CD4-positive, alpha-beta T cell (primary cell): ENCODE measurements around the gene STOML3. TPM values are rescaled to one million over a fixed set of nuclear protein-coding genes. Genes with fewer than 3 reads are reported as not detected.

Source experiments
- ATAC-seq: fragments of 200-7000 bp; cut with Tn5 transposase; one replicate; pipeline ENCODE4 v1.10.0; 2022; ENCODE audit warnings: mild to moderate bottlenecking; ENCODE audit not compliant: poor library complexity
- CTCF ChIA-PET: fragments of 350-600 bp; sonication (Branson Sonifier 250); formaldehyde crosslinking; loops from one replicate; lab custom pipeline; 2021; ENCODE audit warnings: antibody characterized with exemption, inconsistent platforms; lab: Charles Lee
- POLR2A ChIA-PET: fragments of 350-600 bp; sonication (Branson Sonifier 250); formaldehyde crosslinking; loops from one replicate; lab custom pipeline; 2021; ENCODE audit warnings: antibody characterized with exemption, inconsistent platforms; lab: Charles Lee
- DNase-seq, 14 experiments: peaks; one replicate each; pipeline ENCODE4 v3.0.0-alpha.2; 2013 to 2020; ENCODE audit warnings: mixed read lengths in 2 of 14
- H3K27ac ChIP-seq, 2 donors: one replicate each; pipeline versions ENCODE4 v1.5.1 to v1.7.0; 2013; ENCODE audit warnings: low read length in 2 of 2, low read depth in 1 of 2, mild to moderate bottlenecking in 1 of 2
- H3K27me3 ChIP-seq, 2 experiments: 1 replicate in 1 of 2; 2 replicates in 1 of 2; pipeline versions ENCODE4 v1.6.1 to v1.7.0; 2013; ENCODE audit warnings: low read length in 2 of 2, control low read depth in 1 of 2, mild to moderate bottlenecking in 1 of 2, moderate library complexity in 1 of 2; ENCODE audit not compliant: insufficient read depth in 2 of 2, control insufficient read depth in 1 of 2
- H3K36me3 ChIP-seq: one replicate; pipeline ENCODE4 v1.6.1; 2013; ENCODE audit warnings: low read length, control low read depth; ENCODE audit not compliant: insufficient read depth
- H3K4me1 ChIP-seq: one replicate; pipeline ENCODE4 v1.6.1; 2013; ENCODE audit warnings: low read length, control low read depth; ENCODE audit not compliant: insufficient read depth
- H3K4me3 ChIP-seq: one replicate; pipeline ENCODE4 v1.5.1; 2013; ENCODE audit warnings: mild to moderate bottlenecking, low read length, moderate library complexity
- H3K9me3 ChIP-seq, 2 experiments: 1 replicate in 1 of 2; 2 replicates in 1 of 2; pipeline versions ENCODE4 v1.6.1 to v1.7.0; 2013; ENCODE audit warnings: low read length in 2 of 2, mild to moderate bottlenecking in 2 of 2, control low read depth in 1 of 2, moderate library complexity in 1 of 2; ENCODE audit not compliant: control insufficient read depth in 1 of 2, insufficient read depth in 1 of 2
- H3K27ac Mint-ChIP-seq: one replicate; pipeline ENCODE4 v1.8.0; 2020; ENCODE audit warnings: mixed read lengths
- H3K27me3 Mint-ChIP-seq: one replicate; pipeline ENCODE4 v1.8.0; 2021; ENCODE audit warnings: mixed read lengths
- H3K36me3 Mint-ChIP-seq: one replicate; pipeline ENCODE4 v1.8.0; 2021; ENCODE audit warnings: low read depth, mixed read lengths
- H3K4me1 Mint-ChIP-seq: one replicate; pipeline ENCODE4 v1.8.0; 2021; ENCODE audit warnings: low read depth, mixed read lengths
- H3K4me3 Mint-ChIP-seq: one replicate; pipeline ENCODE4 v1.8.0; 2020; ENCODE audit warnings: mild to moderate bottlenecking, mixed read lengths
- H3K9me3 Mint-ChIP-seq: one replicate; pipeline ENCODE4 v1.8.0; 2020; ENCODE audit warnings: mixed read lengths
- CTCF ChIP-seq: fragments of 200-600 bp; IDR thresholded peaks from one replicate; pipeline ENCODE4 v1.8.0; 2022; ENCODE audit warnings: antibody characterized with exemption, mild to moderate bottlenecking
- intact Hi-C, 2 experiments: fragments of 100-400 bp; cut with DNase I in 1 of 2; cut with micrococcal nuclease in 1 of 2; formaldehyde crosslinking; loops; one replicate each; pipeline versions ENCODE4 v1.15.1 to v1.9.0; 2023 to 2025; cut with DNase I, micrococcal nuclease
- total RNA-seq, 174 experiments: library from RNA in 2 of 174; stranded (reverse) in 2 of 174; gene quantifications; one replicate each; pipeline ENCODE4 v1.2.3 and lab custom pipeline; 2021 to 2026

The STOML3 gene
- total RNA-seq, 2 experiments from 2014 or later: not detected

GRCh38 chr13:39023761-39024160 lies 33.1 kb upstream of the STOML3 start:
- DNase-seq: no peak
- Histone ChIP-seq H3K27ac (no peak overlapping the region), H3K9me3 (no peaks in the 10 kb centered on the region), H3K4me3 (no peak overlapping the region), H3K4me1 (no peaks in the 10 kb centered on the region), H3K27me3 (no peaks in the 10 kb centered on the region), H3K36me3 (peaks cover 76% of the 10 kb centered on the region)
- Mint-ChIP-seq H3K27ac (no peak overlapping the region), H3K4me3 (no peak overlapping the region), H3K9me3 (no peaks in the 10 kb centered on the region), H3K36me3 (peaks cover 86% of the 10 kb centered on the region), H3K4me1 (no peaks in the 10 kb centered on the region), H3K27me3 (no peaks in the 10 kb centered on the region)
- no peak for ATAC-seq
- intact Hi-C loops: no loop called here
- TF ChIP-seq CTCF: no peak
- CTCF ChIA-PET: interaction anchor here (0.6 kb wide), 1 partner anchor 358 kb away, joined by 3 read pairs; no protein-coding TSS in a partner anchor
- POLR2A ChIA-PET: no interaction called here

- no peak for DNase-seq
- Histone ChIP-seq H3K27me3 (no peaks in the 10 kb centered on the region), H3K36me3 (peaks cover 72% of the 10 kb centered on the region), H3K4me1 (no peaks in the 10 kb centered on the region), H3K27ac (no peak overlapping the region), H3K9me3 (no peaks in the 10 kb centered on the region), H3K4me3 (no peak overlapping the region)
- H3K4me1 Mint-ChIP-seq: no peaks in the 10 kb centered on the region
- no peak overlapping the region for H3K4me3 Mint-ChIP-seq
- no peaks in the 10 kb centered on the region for H3K27me3 Mint-ChIP-seq
- TF ChIP-seq CTCF: no peak
- intact Hi-C loops: no loop called here
- ChIA-PET CTCF (interaction anchor here (0.6 kb wide), 1 partner anchor 358 kb away, joined by 3 read pairs; no protein-coding TSS in a partner anchor), POLR2A (no interaction called here)
- no peaks in the 10 kb centered on the region for H3K9me3 Mint-ChIP-seq
- no peak overlapping the region for H3K27ac Mint-ChIP-seq
- ATAC-seq: no peak
- peaks cover 91% of the 10 kb centered on the region for H3K36me3 Mint-ChIP-seq
Measured at GRCh38 chr13:39023316-39023715, 32.7 kb upstream of the STOML3 start.

GRCh38 chr13:39020853-39021462 lies 30.3 kb upstream of the STOML3 start:
- CTCF ChIA-PET: no interaction called here

More at GRCh38 chr13:39020853-39021462, 30.3 kb upstream of the STOML3 start:
- peaks cover 88% of the 10 kb centered on the region for H3K36me3 Mint-ChIP-seq
- intact Hi-C loops: no loop called here
- H3K4me3 Mint-ChIP-seq: no peak overlapping the region
- POLR2A ChIA-PET: no interaction called here
- H3K9me3 Mint-ChIP-seq: no peaks in the 10 kb centered on the region
- Histone ChIP-seq H3K27ac (no peak overlapping the region), H3K36me3 (peaks cover 72% of the 10 kb centered on the region), H3K4me3 (no peak overlapping the region), H3K9me3 (no peaks in the 10 kb centered on the region), H3K27me3 (no peaks in the 10 kb centered on the region), H3K4me1 (no peaks in the 10 kb centered on the region)
- H3K4me1 Mint-ChIP-seq: no peaks in the 10 kb centered on the region
- no peak overlapping the region for H3K27ac Mint-ChIP-seq
- ATAC-seq (no peak), DNase-seq (no peak)
- no peaks in the 10 kb centered on the region for H3K27me3 Mint-ChIP-seq
- TF ChIP-seq CTCF: no peak
